BE2C (cell line): Measurements from ENCODE around the gene COL4A4.

Experiments used
- DNase-seq: peaks from one replicate; pipeline ENCODE4 v3.0.0-alpha.2; 2020
- H3K27me3 ChIP-seq: fragments of 250-450 bp; sonication (Bioruptor Pico); 2 replicates; pipeline ENCODE4 v1.5.1; 2020; ENCODE audit warnings: mild to moderate bottlenecking
- H3K36me3 ChIP-seq: fragments of 250-450 bp; sonication (Bioruptor Pico); 2 replicates; pipeline ENCODE4 v1.5.1; 2020; ENCODE audit warnings: mild to moderate bottlenecking
- H3K4me1 ChIP-seq: fragments of 250-450 bp; sonication (Bioruptor Pico); 2 replicates; pipeline ENCODE4 v1.5.1; 2020
- H3K4me3 ChIP-seq: 2 replicates; pipeline ENCODE4 v1.5.1; 2011; ENCODE audit warnings: low read depth, low read length
- H3K9me3 ChIP-seq: fragments of 250-450 bp; sonication (Bioruptor Pico); 2 replicates; pipeline ENCODE4 v1.5.1; 2020
- TF ChIP-seq, protein P1 (sequence below): IDR thresholded peaks from 2 replicates; pipeline ENCODE4 v1.5.1; 2012; ENCODE audit warnings: mild to moderate bottlenecking, low read depth, low read length

Gene COL4A4

DNA sequence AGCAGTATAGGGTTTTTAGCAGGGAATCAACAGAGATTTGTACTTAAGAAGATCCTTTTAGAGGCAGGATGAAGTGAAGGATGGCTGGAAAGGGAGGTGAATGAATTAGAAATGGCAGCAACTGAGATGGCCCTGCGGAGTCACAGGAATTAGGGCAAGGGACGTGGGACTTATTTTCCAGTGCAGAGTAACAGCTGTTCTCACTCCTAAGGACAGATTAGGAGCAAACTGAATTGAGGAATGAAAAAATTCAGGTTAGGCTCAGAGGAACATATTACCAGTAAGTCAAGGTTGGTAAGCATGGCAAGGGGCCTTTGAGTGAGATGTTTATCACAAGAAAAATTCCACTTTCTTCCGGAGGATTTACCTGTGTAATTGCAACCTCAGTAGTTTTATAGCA lies 34.9 kb upstream of the COL4A4 start:
- Histone ChIP-seq H3K4me3 (no peak overlapping the region), H3K36me3 (no peaks in the 10 kb centered on the region), H3K9me3 (no peaks in the 10 kb centered on the region), H3K4me1 (no peaks in the 10 kb centered on the region), H3K27me3 (no peaks in the 10 kb centered on the region)
- TF ChIP-seq, protein P1, sequence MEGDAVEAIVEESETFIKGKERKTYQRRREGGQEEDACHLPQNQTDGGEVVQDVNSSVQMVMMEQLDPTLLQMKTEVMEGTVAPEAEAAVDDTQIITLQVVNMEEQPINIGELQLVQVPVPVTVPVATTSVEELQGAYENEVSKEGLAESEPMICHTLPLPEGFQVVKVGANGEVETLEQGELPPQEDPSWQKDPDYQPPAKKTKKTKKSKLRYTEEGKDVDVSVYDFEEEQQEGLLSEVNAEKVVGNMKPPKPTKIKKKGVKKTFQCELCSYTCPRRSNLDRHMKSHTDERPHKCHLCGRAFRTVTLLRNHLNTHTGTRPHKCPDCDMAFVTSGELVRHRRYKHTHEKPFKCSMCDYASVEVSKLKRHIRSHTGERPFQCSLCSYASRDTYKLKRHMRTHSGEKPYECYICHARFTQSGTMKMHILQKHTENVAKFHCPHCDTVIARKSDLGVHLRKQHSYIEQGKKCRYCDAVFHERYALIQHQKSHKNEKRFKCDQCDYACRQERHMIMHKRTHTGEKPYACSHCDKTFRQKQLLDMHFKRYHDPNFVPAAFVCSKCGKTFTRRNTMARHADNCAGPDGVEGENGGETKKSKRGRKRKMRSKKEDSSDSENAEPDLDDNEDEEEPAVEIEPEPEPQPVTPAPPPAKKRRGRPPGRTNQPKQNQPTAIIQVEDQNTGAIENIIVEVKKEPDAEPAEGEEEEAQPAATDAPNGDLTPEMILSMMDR = no peak
- no peak for DNase-seq

DNA sequence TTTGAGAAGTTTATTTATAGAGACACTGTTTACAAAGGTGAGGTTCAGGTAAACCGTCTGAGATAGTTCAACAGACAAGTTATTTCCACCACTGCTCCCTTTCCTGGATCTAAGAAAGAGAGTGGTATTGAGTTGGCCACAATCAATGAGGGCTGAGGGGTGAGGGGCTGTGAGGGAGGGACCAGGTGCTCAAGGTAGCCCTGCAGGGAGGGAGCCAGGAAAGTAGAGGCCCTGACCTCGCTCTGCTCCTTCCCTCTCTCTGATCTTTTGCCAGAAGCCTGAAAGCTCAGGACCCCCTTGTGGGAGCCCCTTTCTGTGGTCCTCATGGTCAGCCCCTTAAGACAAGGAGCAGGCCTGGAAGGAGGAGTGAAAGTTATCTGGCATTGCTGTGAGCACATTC lies 30.2 kb upstream of the COL4A4 start:
- Histone ChIP-seq H3K36me3 (no peaks in the 10 kb centered on the region), H3K9me3 (no peaks in the 10 kb centered on the region), H3K4me1 (no peaks in the 10 kb centered on the region), H3K27me3 (no peaks in the 10 kb centered on the region), H3K4me3 (no peak overlapping the region)
- TF ChIP-seq, protein P1 = no peak
- no peak for DNase-seq

DNA sequence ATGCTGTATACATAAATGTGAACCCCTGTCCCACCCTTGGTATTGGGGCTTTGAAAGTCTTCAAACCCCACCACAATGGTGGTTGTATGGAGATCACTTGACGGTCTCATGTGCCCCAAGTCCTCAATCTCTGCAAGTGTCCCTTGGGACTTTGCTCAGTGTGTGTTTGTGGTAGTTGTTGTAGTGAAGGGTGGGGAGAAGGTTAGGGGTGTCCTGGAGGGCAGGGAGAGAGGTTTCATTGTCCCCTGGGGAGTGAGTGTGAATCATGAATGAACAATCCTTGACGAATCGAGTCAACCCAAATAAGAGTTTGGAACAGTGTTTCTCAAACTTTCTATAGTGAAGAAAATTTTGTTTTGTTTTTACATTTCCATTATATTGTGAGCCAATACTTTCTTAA lies 28.5 kb upstream of the COL4A4 start:
- no peak for DNase-seq
- no peaks in the 10 kb centered on the region for H3K4me1 ChIP-seq
- no peaks in the 10 kb centered on the region for H3K9me3 ChIP-seq
- no peak overlapping the region for H3K4me3 ChIP-seq
- TF ChIP-seq, protein P1 = no peak
- no peaks in the 10 kb centered on the region for H3K27me3 ChIP-seq
- H3K36me3 ChIP-seq = no peaks in the 10 kb centered on the region

DNA sequence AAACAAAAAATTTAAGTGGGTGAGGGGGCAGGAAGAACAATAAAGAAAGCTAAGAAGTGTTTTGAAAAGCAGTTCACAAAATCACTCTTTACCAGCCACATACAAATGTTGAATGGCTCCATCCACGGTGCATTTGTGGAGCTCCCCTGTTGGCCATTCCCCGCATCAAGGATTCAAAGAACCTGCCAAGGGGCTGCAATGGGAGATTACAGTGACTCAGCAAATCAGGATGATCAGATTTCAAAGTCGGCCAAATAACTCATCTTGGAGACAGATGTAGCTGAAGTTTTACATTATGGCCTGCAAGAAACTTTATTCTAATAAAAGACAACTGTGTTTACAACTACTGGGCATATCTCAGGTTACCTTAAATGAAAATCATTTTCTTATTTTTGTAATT lies 27.4 kb upstream of the COL4A4 start:
- TF ChIP-seq, protein P1 = peak; percentile 11; the same call in 1 of the 2 replicates
- Histone ChIP-seq H3K27me3 (no peaks in the 10 kb centered on the region), H3K4me1 (no peaks in the 10 kb centered on the region), H3K4me3 (no peak overlapping the region), H3K36me3 (no peaks in the 10 kb centered on the region), H3K9me3 (no peaks in the 10 kb centered on the region)
- DNase-seq = no peak

DNA sequence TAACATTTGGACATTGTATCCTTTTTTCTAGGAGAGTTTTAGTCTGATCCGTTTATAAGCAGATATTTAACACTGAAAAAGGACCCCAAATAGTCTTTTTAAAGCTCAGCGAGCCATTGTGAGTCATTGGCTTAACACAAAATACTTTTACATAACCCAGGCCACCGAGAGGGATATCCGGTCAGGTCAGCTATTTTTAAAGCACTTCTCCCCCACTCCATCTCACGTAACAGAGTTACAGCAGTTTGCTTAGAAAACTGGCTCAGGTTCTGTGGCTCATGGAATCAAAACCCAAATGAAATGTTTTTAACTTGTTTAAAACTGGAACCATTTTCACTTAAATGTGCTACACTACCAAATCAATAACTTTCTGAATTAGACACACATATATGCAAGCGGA lies 24.3 kb upstream of the COL4A4 start:
- Histone ChIP-seq H3K27me3 (no peaks in the 10 kb centered on the region), H3K4me3 (no peak overlapping the region), H3K9me3 (no peaks in the 10 kb centered on the region), H3K36me3 (no peaks in the 10 kb centered on the region), H3K4me1 (no peaks in the 10 kb centered on the region)
- DNase-seq = no peak
- TF ChIP-seq, protein P1 = no peak

DNA sequence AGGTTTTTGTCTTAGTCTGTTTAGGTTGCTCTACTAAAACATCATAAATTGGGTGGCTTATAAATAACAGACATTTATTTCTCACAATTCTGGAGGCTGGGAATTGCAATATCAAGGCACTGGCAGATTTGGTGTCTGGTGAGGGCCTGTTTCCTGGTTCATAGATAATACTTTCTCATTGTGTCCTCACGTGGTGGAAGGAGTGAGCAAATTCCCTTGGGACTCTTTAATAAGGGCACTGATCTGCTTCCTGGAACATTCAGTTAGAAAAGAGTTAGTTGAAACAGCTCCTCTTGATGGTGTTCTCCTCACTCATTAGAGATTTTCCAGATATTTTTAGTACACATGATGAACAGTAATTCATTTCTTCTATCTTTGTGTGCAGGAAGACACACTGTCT lies 22.7 kb upstream of the COL4A4 start:
- H3K27me3 ChIP-seq = no peaks in the 10 kb centered on the region
- no peaks in the 10 kb centered on the region for H3K36me3 ChIP-seq
- no peak overlapping the region for H3K4me3 ChIP-seq
- DNase-seq = no peak
- no peaks in the 10 kb centered on the region for H3K9me3 ChIP-seq
- H3K4me1 ChIP-seq = no peaks in the 10 kb centered on the region
- TF ChIP-seq, protein P1 = no peak
